Measurements from ENCODE around the gene SYNJ2. TPM values are rescaled to one million over a fixed set of nuclear protein-coding genes. Genes with fewer than 3 reads are reported as not detected.
A peak's percentile ranks its signal among the peaks of the same experiment; 100 is the strongest.

SYNJ2 gene
- total RNA-seq, 5 donors from 2014 or later (not counting 1 experiment from before 2014, with no cell fraction given): 20.0 to 37.0 (median 22.3) TPM

GRCh38 chr6:158047127-158047518 lies 65.5 kb downstream of the SYNJ2 start:
- Histone ChIP-seq H3K27me3 (replicated peaks in 1 of 2; ENCODE audit: control insufficient read depth in 2 of 2, extremely low read depth in 1 of 2, insufficient read depth in 2 of 2, low read length in 1 of 2) (no peaks in the 10 kb centered on the region), H3K36me3 (ENCODE audit: control insufficient read depth in 2 of 2, extremely low read depth in 1 of 2, insufficient read depth in 1 of 2, low read length in 1 of 2) (peaks cover 16 to 20% of the 10 kb centered on the region in 2 donors), H3K4me1 (ENCODE audit: control insufficient read depth in 1 of 2, extremely low read depth in 1 of 2, insufficient read depth in 2 of 2, low read length in 2 of 2) (peaks cover 12 to 16% of the 10 kb centered on the region in 2 experiments), H3K27ac (ENCODE audit: low read length) (no peak overlapping the region), H3K9me3 (no peaks in the 10 kb centered on the region), H3K4me3 (ENCODE audit: control insufficient read depth in 1 of 2, extremely low read depth in 1 of 2, low read length in 1 of 2) (no peak overlapping the region)
- ChIA-PET POLR2A (no interaction called here), CTCF (interaction anchor here in 1 of 2 donors (1.0 kb wide), 1 partner anchor 21 kb away, joined by 4 read pairs; no protein-coding TSS in a partner anchor)
- Mint-ChIP-seq H3K9me3 (no peaks in the 10 kb centered on the region), H3K4me3 (peak overlapping the region in 1 of 3 donors; percentile 72), H3K27me3 (no peaks in the 10 kb centered on the region), H3K27ac (peak overlapping the region; percentile 69 to 71), H3K36me3 (peaks cover 52% of the 10 kb centered on the region), H3K4me1 (peaks cover 22 to 25% (median 22%) of the 10 kb centered on the region in 3 donors)
- WGBS (ENCODE audit: insufficient coverage): 9% methylated on average over 6 of the region's 10 CpGs
- DNase-seq (peak in 17 of 35 experiments; percentile 12 to 51 (median 30)), ATAC-seq (replicated peaks in 1 of 4) (peak; percentile 21 to 73 (median 66))

GRCh38 chr6:158047563-158048323 lies 66.1 kb downstream of the SYNJ2 start:
- CTCF ChIA-PET: interaction anchor here in 1 of 2 donors (0.5 to 1.0 kb wide), 2 partner anchors 19 to 25 kb away, joined by 3 read pairs; no protein-coding TSS in a partner anchor

GRCh38 chr6:158048589-158048988 lies 66.9 kb downstream of the SYNJ2 start:
- Mint-ChIP-seq H3K4me1 (peaks cover 22 to 25% (median 22%) of the 10 kb centered on the region in 3 donors), H3K27me3 (no peaks in the 10 kb centered on the region), H3K9me3 (no peaks in the 10 kb centered on the region), H3K36me3 (peaks cover 52% of the 10 kb centered on the region), H3K27ac (no peak overlapping the region), H3K4me3 (no peak overlapping the region)
- Histone ChIP-seq H3K4me1 (ENCODE audit: control insufficient read depth in 1 of 2, extremely low read depth in 1 of 2, insufficient read depth in 2 of 2, low read length in 2 of 2) (peaks cover 12 to 16% of the 10 kb centered on the region in 2 experiments), H3K9me3 (no peaks in the 10 kb centered on the region), H3K36me3 (ENCODE audit: control insufficient read depth in 2 of 2, extremely low read depth in 1 of 2, insufficient read depth in 1 of 2, low read length in 1 of 2) (peaks cover 10 to 16% of the 10 kb centered on the region in 2 donors), H3K27ac (ENCODE audit: low read length) (no peak overlapping the region), H3K27me3 (replicated peaks in 1 of 2; ENCODE audit: control insufficient read depth in 2 of 2, extremely low read depth in 1 of 2, insufficient read depth in 2 of 2, low read length in 1 of 2) (no peaks in the 10 kb centered on the region), H3K4me3 (ENCODE audit: control insufficient read depth in 1 of 2, extremely low read depth in 1 of 2, low read length in 1 of 2) (no peak overlapping the region)
- no peak for DNase-seq
- 100% methylated on average over 7 of the region's 7 CpGs for WGBS (ENCODE audit: insufficient coverage)
- no peak for ATAC-seq (replicated peaks in 1 of 4)
- ChIA-PET CTCF (interaction anchor here in 1 of 2 donors (1.0 kb wide), 1 partner anchor 19 kb away, joined by 3 read pairs; no protein-coding TSS in a partner anchor), POLR2A (no interaction called here)

More at GRCh38 chr6:158047563-158048323, 66.1 kb downstream of the SYNJ2 start:
- H3K4me1 Mint-ChIP-seq: peaks cover 22 to 25% (median 22%) of the 10 kb centered on the region in 3 donors
- ATAC-seq (replicated peaks in 1 of 4): no peak
- H3K27me3 Mint-ChIP-seq: no peaks in the 10 kb centered on the region
- Histone ChIP-seq H3K9me3 (no peaks in the 10 kb centered on the region), H3K4me3 (ENCODE audit: control insufficient read depth in 1 of 2, extremely low read depth in 1 of 2, low read length in 1 of 2) (no peak overlapping the region), H3K27me3 (replicated peaks in 1 of 2; ENCODE audit: control insufficient read depth in 2 of 2, extremely low read depth in 1 of 2, insufficient read depth in 2 of 2, low read length in 1 of 2) (no peaks in the 10 kb centered on the region), H3K4me1 (ENCODE audit: control insufficient read depth in 1 of 2, extremely low read depth in 1 of 2, insufficient read depth in 2 of 2, low read length in 2 of 2) (peaks cover 12 to 16% of the 10 kb centered on the region in 2 experiments), H3K27ac (ENCODE audit: low read length) (no peak overlapping the region), H3K36me3 (ENCODE audit: control insufficient read depth in 2 of 2, extremely low read depth in 1 of 2, insufficient read depth in 1 of 2, low read length in 1 of 2) (peaks cover 16% of the 10 kb centered on the region in 2 donors)
- no peak overlapping the region for H3K4me3 Mint-ChIP-seq
- H3K27ac Mint-ChIP-seq: peak overlapping the region in 1 of 2 donors; percentile 71
- H3K36me3 Mint-ChIP-seq: peaks cover 51% of the 10 kb centered on the region
- H3K9me3 Mint-ChIP-seq: no peaks in the 10 kb centered on the region
- POLR2A ChIA-PET: no interaction called here
- WGBS (ENCODE audit: insufficient coverage): 95% methylated on average over 3 of the region's 9 CpGs
- no peak for DNase-seq

- Mint-ChIP-seq H3K36me3 (peaks cover 47% of the 10 kb centered on the region), H3K27ac (no peak overlapping the region), H3K4me3 (no peak overlapping the region), H3K4me1 (peaks cover 22 to 25% (median 22%) of the 10 kb centered on the region in 3 donors), H3K27me3 (no peaks in the 10 kb centered on the region), H3K9me3 (no peaks in the 10 kb centered on the region)
- ChIA-PET CTCF (interaction anchor here in 1 of 2 donors (0.8 to 1.0 kb wide), 2 partner anchors 20 to 22 kb away, joined by 3 to 5 read pairs; no protein-coding TSS in a partner anchor), POLR2A (no interaction called here)
- ATAC-seq (replicated peaks in 1 of 4) (no peak), DNase-seq (no peak)
- WGBS (ENCODE audit: insufficient coverage): 93% methylated on average over 14 of the region's 17 CpGs
- Histone ChIP-seq H3K27ac (ENCODE audit: low read length) (no peak overlapping the region), H3K4me3 (ENCODE audit: control insufficient read depth in 1 of 2, extremely low read depth in 1 of 2, low read length in 1 of 2) (no peak overlapping the region), H3K36me3 (ENCODE audit: control insufficient read depth in 2 of 2, extremely low read depth in 1 of 2, insufficient read depth in 1 of 2, low read length in 1 of 2) (peaks cover 3 to 9% of the 10 kb centered on the region in 2 donors), H3K9me3 (no peaks in the 10 kb centered on the region), H3K4me1 (ENCODE audit: control insufficient read depth in 1 of 2, extremely low read depth in 1 of 2, insufficient read depth in 2 of 2, low read length in 2 of 2) (peaks cover 12 to 16% of the 10 kb centered on the region in 2 experiments), H3K27me3 (replicated peaks in 1 of 2; ENCODE audit: control insufficient read depth in 2 of 2, extremely low read depth in 1 of 2, insufficient read depth in 2 of 2, low read length in 1 of 2) (no peaks in the 10 kb centered on the region)
These were observed 67.7 kb downstream of the SYNJ2 start for GRCh38 chr6:158049055-158050028.

- WGBS (ENCODE audit: insufficient coverage): 94% methylated on average over 6 of the region's 8 CpGs
- ChIA-PET POLR2A (no interaction called here), CTCF (interaction anchor here in 1 of 2 donors (0.8 kb wide), 1 partner anchor 21 kb away, joined by 5 read pairs; no protein-coding TSS in a partner anchor)
- DNase-seq: no peak
- Histone ChIP-seq H3K27ac (ENCODE audit: low read length) (no peak overlapping the region), H3K36me3 (ENCODE audit: control insufficient read depth in 2 of 2, extremely low read depth in 1 of 2, insufficient read depth in 1 of 2, low read length in 1 of 2) (peaks cover 4 to 9% of the 10 kb centered on the region in 2 donors), H3K27me3 (replicated peaks in 1 of 2; ENCODE audit: control insufficient read depth in 2 of 2, extremely low read depth in 1 of 2, insufficient read depth in 2 of 2, low read length in 1 of 2) (no peaks in the 10 kb centered on the region), H3K4me3 (ENCODE audit: control insufficient read depth in 1 of 2, extremely low read depth in 1 of 2, low read length in 1 of 2) (no peak overlapping the region), H3K9me3 (no peaks in the 10 kb centered on the region), H3K4me1 (ENCODE audit: control insufficient read depth in 1 of 2, extremely low read depth in 1 of 2, insufficient read depth in 2 of 2, low read length in 2 of 2) (peaks cover 12 to 16% of the 10 kb centered on the region in 2 experiments)
- H3K9me3 Mint-ChIP-seq: no peaks in the 10 kb centered on the region
- peaks cover 44% of the 10 kb centered on the region for H3K36me3 Mint-ChIP-seq
- H3K27me3 Mint-ChIP-seq: no peaks in the 10 kb centered on the region
- H3K4me3 Mint-ChIP-seq: no peak overlapping the region
- no peak for ATAC-seq (replicated peaks in 1 of 4)
- no peak overlapping the region for H3K27ac Mint-ChIP-seq
- peaks cover 22 to 25% (median 22%) of the 10 kb centered on the region in 3 donors for H3K4me1 Mint-ChIP-seq
These were observed 68.6 kb downstream of the SYNJ2 start for GRCh38 chr6:158050107-158050735.

All from T-cell (primary cell).